Stimulated activated CD8-positive, alpha-beta memory T cell treated with anti-CD3 and anti-CD28 coated beads, Interleukin-12 subunit alpha, Interleukin-12 subunit beta, amount 100 ng/mL, for 4 hours (primary cell): ENCODE results near the gene CCDC91.
"Not testable (repeated sequence)": the region's sequence is repeated elsewhere in the genome, so short reads cannot be mapped to it uniquely, and the experiment has no call there.

Experiments
- DNase-seq: peaks from one replicate; pipeline ENCODE4 v3.0.0-alpha.2; 2020; ENCODE audit warnings: low read depth

The CCDC91 gene

GRCh38 chr12:28290262-28290661 is 100.0 kb downstream of the CCDC91 start:
- no peak for DNase-seq

- no peak for DNase-seq
Observed at GRCh38 chr12:28292699-28293098, 102.4 kb downstream of the CCDC91 start.

DNA sequence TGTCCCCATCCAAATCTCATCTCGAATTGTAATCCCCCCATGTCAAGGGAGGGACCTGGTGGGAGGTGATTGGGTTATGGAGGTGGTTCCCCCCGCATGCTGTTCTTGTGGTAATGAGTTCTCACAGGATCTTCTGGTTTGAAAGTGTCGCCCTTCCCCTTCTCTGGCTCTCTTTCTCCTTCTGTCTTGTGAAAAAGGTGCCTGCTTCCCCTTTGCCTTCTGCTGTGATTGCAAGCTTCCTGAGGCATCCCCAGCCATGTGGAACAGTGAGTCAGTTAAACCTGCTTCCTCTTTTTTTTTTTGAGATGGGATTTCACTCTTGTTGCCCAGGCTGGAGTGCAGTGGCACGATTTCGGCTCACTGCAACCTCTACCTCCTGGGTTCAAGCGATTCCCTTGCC is 104.0 kb downstream of the CCDC91 start:
- no peak for DNase-seq

DNA sequence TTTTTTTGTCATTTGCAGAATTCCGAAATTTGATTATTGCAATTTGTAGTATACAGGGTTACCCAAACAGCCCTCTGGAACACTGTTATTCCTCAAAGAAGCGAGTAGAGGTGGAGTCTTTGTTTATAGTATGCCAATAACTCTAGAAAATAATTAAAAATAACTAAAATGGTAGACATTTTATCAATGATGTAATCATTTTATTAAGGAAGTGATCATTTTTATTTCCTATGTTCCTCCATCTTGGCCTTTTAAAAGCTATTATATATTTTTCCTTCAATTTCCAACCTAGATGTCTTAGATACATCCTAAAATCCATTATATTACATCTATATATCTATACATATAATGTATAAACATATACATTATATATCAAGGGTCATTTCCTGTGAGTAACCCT is 106.0 kb downstream of the CCDC91 start:
- DNase-seq, result no peak

DNA sequence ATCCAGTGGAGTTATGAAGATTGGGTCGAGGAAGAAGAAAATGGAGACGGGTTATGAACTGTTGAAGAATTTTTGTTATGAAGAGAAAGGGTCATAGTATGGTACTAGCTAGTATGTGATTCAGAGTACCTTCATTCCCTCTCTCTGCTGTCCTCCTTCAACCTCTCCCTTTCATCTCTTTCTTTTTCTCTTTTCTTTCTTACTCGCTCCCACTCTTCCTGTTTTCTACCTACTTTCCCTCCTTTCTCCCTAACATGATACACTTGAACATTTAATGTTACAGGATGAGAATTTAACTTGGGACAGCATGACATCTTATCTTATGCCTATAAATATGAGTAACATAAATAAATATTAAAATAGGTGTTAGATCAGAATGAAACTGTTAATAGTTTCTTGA is 112.9 kb downstream of the CCDC91 start:
- DNase-seq, result no peak

GRCh38 chr12:28306535-28306934 is 116.3 kb downstream of the CCDC91 start:
- DNase-seq, result no peak

DNA sequence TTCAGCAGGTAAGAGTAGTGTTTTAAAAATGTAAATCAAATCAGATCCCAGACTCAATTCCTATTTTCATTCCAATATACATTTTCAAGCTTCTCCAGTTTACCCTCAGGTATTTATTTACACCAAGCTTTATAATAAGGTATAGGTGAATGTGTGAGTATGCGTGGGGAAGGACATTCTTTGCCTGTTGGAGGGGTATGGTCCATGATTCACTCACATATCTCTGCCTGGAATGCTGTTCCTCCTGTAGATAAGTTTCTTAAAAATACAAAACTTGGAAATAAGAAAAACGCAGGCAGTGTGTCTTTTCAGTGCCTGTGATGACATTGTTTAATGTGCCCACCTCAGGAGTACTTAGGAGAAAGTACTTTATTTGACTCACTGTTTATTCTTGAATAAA is 118.6 kb downstream of the CCDC91 start:
- DNase-seq, result no peak

- no peak for DNase-seq
Observed at GRCh38 chr12:28313631-28314030, 123.4 kb downstream of the CCDC91 start.

- DNase-seq, result no peak
Observed at GRCh38 chr12:28316049-28316448, 125.8 kb downstream of the CCDC91 start.

DNA sequence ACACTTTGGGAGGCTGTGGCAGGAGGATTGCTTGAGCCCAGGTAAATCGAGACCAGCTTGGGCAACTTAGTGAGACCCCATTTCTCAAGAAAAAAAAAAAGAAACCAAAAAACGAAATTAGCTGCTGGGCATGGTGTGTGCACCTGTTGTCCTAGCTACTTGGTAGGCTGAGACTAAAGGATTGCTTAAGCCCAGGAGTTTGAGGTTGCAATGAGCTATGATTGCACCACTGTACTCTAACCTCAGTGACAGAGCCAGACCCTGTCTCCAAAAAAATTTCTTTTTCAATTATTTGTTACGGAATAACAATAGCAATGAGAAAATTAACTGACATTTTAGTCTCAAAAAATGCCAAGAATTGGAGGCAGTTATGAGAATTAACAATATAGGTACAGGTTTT is 128.0 kb downstream of the CCDC91 start:
- DNase-seq, result no peak

DNA sequence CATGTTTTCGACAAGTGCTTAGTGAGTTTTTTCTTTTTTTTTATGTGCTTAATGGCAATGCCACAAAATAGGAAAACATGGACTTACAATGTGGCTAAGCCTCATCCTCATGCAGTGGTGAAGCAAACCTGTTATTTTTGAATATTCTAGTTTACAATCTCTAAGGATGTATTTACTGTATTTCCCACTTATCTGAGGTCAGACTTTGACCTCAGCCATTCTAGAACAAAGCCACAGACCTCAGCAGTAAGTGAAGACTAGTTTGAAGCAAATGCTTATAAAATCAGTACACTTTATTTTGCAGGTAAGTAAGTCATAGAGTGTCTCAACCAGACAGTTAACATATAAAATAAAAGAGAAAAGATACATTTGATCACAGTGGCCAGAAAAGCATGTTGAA is 130.1 kb downstream of the CCDC91 start:
- DNase-seq, result no peak

DNA sequence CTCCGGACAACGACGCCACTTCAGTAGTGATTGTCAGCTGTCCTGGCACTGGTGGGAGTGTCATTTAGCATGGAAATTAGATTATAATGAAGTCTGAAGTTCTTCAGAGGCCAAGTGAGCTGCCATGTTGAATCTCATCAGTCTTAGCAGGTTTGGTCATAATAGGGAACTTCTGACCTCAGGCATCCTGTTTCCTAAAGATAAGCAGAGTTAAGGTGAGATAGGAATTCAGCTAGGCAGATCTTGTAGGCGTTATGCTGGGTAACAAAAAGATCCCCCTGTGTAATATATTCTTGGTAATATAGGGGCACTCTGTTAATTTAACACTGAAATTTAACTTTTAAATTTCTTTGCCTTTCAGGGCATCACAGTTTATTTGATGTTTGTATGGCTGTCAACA is 137.5 kb downstream of the CCDC91 start:
- no peak for DNase-seq

DNA sequence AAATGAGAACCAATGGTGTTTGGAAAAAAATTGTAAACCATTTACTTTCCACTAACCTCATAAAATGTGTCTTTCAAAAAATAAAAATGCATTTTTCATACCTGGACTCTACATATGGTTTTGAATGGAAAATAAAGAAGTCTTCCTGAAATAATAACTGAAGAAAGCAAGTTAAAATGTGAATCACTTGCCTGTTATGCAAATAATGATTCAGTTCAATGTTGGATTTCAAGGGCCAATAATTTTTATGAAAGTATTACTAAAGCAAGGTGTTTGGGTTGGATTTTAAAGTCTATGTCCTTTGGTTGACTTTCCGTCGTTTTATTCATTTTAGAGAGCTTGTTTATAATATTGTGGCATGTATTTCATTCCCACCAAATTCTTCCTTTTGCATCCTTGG is 138.7 kb downstream of the CCDC91 start:
- no peak for DNase-seq

- not testable (repeated sequence) for DNase-seq
Observed at GRCh38 chr12:28329727-28330126, 139.5 kb downstream of the CCDC91 start.

DNA sequence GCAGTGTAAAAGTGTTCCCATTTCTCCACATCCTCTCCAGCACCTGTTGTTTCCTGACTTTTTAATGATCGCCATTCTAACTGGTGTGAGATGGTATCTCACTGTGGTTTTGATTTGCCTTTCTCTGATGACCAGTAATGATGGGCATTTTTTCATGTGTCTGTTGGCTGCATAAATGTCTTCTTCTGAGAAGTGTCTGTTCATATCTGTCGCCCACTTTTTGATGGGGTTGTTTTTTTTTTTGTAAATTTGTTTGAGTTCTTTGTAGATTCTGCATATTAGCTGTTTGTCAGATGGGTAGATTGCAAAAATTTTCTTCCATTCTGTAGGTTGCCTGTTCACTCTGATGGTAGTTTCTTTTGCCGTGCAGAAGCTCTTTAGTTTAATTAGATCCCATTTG is 140.0 kb downstream of the CCDC91 start:
- DNase-seq, result not testable (repeated sequence)

DNA sequence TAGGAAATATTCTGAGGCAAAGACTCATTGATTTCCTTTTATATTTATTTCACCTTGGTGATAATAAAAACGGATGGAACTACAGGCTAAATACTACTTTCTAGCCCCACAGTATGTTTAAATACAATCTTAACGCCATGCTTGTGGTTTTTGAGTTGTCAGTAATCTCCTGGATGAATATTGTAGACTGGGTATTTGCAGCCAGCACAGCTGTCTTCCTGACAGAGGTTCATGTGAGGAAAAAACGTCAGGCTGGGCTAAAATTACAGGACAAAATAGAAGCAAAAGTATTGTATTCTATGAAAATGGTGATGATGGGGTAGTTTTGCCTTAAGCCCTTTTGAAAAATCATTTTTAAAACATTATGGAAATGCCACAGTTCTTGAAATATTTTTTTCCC is 140.9 kb downstream of the CCDC91 start:
- DNase-seq, result no peak

DNA sequence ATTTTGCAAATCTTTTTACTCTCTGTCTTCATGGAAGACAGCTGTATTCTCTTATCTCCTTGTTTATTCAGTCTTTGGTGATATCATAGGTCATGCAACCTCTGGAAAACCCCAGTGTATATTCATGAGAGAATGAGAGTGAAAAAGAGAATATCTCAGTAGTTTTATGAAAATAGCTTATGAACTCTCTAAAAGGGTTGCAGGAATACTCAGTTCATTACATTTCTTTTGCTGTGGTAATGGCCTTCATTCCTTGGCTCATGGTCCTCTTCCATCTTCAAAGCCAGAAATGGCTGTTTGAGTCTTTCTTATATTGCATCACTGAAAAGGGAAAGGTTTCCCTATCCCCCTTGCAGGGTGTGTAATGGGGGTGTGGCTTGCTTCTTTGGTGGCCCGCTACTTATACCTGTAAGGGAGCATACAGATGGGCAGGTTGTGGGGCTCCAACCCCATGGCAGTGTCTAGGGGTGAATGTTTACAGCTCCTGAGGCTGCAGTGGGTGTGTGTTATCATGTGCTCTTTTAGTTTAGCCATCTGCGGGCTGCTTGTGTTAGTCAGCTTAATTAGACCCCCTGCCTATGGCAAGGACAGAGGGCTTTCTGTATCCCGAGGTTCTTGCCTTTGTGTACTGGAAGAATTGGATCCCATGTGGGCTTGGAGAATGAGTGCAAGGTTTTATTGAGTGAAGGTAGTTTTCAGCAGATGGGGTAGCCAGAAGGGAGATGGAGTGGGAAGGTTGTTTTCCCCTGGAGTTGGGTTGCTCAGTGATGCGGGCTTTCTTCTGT is 150.2 kb downstream of the CCDC91 start:
- no peak for DNase-seq

- no peak for DNase-seq
Observed at GRCh38 chr12:28343713-28344112, 153.5 kb downstream of the CCDC91 start.

GRCh38 chr12:28346567-28346966 is 156.3 kb downstream of the CCDC91 start:
- no peak for DNase-seq

- DNase-seq, result no peak
Observed at GRCh38 chr12:28349196-28349595, 158.9 kb downstream of the CCDC91 start.

GRCh38 chr12:28350502-28350901 is 160.2 kb downstream of the CCDC91 start:
- DNase-seq, result no peak

- no peak for DNase-seq
Observed at GRCh38 chr12:28351414-28351813, 161.2 kb downstream of the CCDC91 start.

DNA sequence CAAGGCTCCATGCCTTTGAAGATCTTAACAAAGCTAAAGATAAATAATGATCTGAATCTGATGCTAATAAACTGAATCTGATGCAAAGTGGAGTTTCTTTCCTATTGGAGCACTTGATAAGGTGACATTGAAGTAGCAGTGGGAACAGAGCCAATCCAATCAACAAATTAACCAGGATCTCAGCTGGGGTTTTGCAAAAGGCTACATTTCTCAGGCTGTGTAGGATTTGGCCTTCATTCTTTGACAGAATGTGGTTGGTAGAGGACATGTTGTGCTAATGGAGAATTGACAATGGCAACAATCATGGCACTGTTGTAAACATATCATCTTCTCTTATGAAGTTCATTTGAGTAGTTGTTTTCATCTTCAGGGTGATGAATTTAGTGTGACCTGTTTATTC is 164.9 kb downstream of the CCDC91 start:
- no peak for DNase-seq

GRCh38 chr12:28360253-28360652 is 170.0 kb downstream of the CCDC91 start:
- no peak for DNase-seq
